ENCODE measurements around the gene CCDC138.

CCDC138 gene

DNA sequence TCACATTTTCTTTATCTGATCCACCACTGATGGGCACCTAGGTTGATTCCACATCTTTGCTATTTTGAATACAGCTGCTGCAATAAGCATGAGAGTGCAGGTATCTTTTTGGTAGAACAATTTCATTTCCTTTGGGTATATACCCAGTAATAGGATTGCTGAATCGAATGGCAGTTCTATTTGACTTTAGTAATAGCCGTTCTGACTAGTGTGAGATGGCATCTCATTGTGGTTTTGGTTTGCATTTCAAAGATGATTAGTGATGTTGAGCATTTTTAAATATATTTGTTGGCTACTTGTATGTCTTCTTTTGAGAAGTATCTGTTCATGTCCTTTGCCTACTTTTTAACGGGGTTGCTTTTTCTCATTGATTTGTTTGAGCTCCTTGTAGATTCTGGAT is 72.3 kb downstream of the CCDC138 start:
- no peaks in the 10 kb centered on the region for H3K9me3 ChIP-seq (ENCODE audit: low read depth, low read length)
- peaks cover 17% of the 10 kb centered on the region for H3K36me3 ChIP-seq (ENCODE audit: insufficient read depth, low read length)
- no peak overlapping the region for H3K4me3 ChIP-seq
- no peak for TF ChIP-seq FOXP2 (optimal IDR thresholded peaks at IDR 0.05; ENCODE audit: control extremely low read depth, extremely low read length, insufficient read depth)
- no peak for TF ChIP-seq EZH2 (IDR thresholded peaks at IDR 0.05)
- no peak for TF ChIP-seq POLR2AphosphoS5 (IDR thresholded peaks at IDR 0.05; ENCODE audit: borderline replicate concordance, low read depth, low read length)
- no peak for DNase-seq (ENCODE audit: low read depth, low spot score)
- H3K27ac ChIP-seq, result no peak overlapping the region
- H3K9ac ChIP-seq (ENCODE audit: insufficient read length), result no peak overlapping the region

DNA sequence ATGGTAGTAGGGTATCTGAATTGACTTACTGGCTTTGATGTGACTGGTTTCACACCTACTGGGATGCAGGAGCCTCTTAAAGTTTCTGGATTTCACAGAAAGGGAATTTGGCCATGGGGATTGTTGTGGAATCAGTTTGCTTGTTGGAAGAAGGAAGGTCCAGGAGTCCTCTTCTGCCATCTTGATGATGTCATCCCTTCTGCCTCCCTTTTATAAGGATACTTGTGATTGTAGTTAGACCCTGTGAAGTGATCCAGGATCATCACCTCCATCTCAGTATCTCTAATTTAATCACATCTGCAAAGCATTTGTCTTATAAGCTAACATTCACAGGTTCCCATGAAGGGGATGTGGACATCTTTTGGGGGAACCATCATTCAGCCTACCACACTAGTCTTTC is 79.5 kb downstream of the CCDC138 start:
- peaks cover 54% of the 10 kb centered on the region for H3K36me3 ChIP-seq (ENCODE audit: insufficient read depth, low read length)

DNA sequence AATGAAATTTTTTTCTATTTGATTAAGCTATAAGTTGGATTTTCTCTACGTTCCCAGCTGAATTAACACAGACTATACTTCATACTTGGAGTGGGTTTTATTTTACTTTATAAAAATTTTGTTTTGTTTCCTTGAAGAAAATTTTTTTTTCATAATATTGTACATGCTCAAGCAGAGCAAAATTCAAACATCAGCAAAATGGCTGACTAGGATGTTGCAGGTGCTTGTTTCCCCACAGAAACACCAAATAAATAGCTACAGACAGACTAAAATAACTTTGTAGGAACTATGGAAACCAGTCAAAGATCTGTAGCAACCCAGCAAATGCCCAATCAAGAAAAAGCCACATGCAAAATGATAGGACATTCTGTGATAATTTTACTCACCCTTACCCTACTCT is 82.3 kb downstream of the CCDC138 start:
- DNase-seq (ENCODE audit: low read depth, low spot score), result no peak
- 0 out of 2 replicates have a peak, but pooled peaks cover 3% of the 10 kb centered on the region for H3K9me3 ChIP-seq (ENCODE audit: low read depth, low read length)
- H3K9ac ChIP-seq (ENCODE audit: insufficient read length), result no peak overlapping the region
- no peak for TF ChIP-seq FOXP2 (optimal IDR thresholded peaks at IDR 0.05; ENCODE audit: control extremely low read depth, extremely low read length, insufficient read depth)
- no peak for TF ChIP-seq EZH2 (IDR thresholded peaks at IDR 0.05)
- no peak for TF ChIP-seq POLR2AphosphoS5 (IDR thresholded peaks at IDR 0.05; ENCODE audit: borderline replicate concordance, low read depth, low read length)
- H3K4me3 ChIP-seq, result no peak overlapping the region
- peaks cover 56% of the 10 kb centered on the region for H3K36me3 ChIP-seq (ENCODE audit: insufficient read depth, low read length)
- no peak overlapping the region for H3K27ac ChIP-seq

More for the DNA sequence above, 79.5 kb downstream of the CCDC138 start:
- Histone ChIP-seq H3K9me3 (ENCODE audit: low read depth, low read length) (0 out of 2 replicates have a peak, but pooled peaks cover 3% of the 10 kb centered on the region), H3K4me3 (no peak overlapping the region), H3K27ac (no peak overlapping the region), H3K9ac (ENCODE audit: insufficient read length) (no peak overlapping the region)
- no peak for DNase-seq (ENCODE audit: low read depth, low spot score)
- no peak for TF ChIP-seq FOXP2 (optimal IDR thresholded peaks at IDR 0.05; ENCODE audit: control extremely low read depth, extremely low read length, insufficient read depth)
- no peak for TF ChIP-seq EZH2 (IDR thresholded peaks at IDR 0.05)
- no peak for TF ChIP-seq POLR2AphosphoS5 (IDR thresholded peaks at IDR 0.05; ENCODE audit: borderline replicate concordance, low read depth, low read length)

DNA sequence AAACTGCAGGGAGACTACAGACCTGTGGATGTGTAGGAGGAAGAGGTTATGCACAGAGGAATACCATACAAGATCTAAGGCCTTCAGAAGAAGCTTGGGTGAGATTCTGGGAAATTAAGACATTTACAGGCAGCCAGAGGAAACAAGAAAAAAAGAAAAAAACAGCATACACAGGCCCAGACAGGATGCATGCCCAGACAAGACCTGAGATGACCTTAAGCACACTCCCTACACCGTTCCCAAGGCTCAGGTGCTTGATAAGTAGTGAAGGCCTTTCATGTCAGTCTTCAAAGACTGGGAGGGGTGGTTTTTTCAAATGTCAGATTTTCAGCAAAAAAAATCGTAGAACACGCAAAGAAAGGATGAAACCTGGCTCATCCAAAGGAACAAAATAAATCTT is 83.0 kb downstream of the CCDC138 start:
- peaks cover 56% of the 10 kb centered on the region for H3K36me3 ChIP-seq (ENCODE audit: insufficient read depth, low read length)
- 0 out of 2 replicates have a peak, but pooled peaks cover 3% of the 10 kb centered on the region for H3K9me3 ChIP-seq (ENCODE audit: low read depth, low read length)
- H3K27ac ChIP-seq, result no peak overlapping the region
- DNase-seq (ENCODE audit: low read depth, low spot score), result no peak
- TF ChIP-seq FOXP2 (optimal IDR thresholded peaks at IDR 0.05; ENCODE audit: control extremely low read depth, extremely low read length, insufficient read depth), result no peak
- TF ChIP-seq POLR2AphosphoS5 (IDR thresholded peaks at IDR 0.05; ENCODE audit: borderline replicate concordance, low read depth, low read length), result no peak
- TF ChIP-seq EZH2 (IDR thresholded peaks at IDR 0.05), result no peak
- no peak overlapping the region for H3K4me3 ChIP-seq
- no peak overlapping the region for H3K9ac ChIP-seq (ENCODE audit: insufficient read length)

DNA sequence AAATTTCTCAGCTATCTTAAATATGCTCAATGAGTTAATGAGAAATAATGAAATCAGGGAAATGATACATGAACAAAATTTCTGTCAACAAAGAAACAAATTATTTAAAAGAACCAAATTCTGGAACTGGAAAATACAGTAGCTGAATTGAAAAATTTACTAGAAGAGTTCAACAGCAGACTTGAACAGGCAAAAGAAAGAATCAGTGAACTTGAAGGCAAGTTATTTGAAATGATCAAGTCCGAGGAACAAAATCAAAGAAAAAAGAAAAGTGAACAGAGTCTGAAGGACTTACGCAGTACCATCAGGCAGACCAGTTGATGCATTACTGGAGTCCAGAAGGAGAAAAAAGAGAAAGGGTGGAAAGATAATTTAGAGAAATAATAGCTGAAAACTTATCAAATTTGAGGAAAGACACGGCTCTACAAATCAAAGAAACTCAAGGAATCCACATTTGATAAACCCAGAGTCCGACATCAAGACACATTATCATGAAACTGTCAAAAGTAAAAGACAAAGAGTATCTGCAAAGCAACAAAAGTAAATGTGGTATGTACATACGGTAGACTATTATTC is 83.6 kb downstream of the CCDC138 start:
- TF ChIP-seq EZH2 (IDR thresholded peaks at IDR 0.05) (no peak), FOXP2 (optimal IDR thresholded peaks at IDR 0.05; ENCODE audit: control extremely low read depth, extremely low read length, insufficient read depth) (no peak), POLR2AphosphoS5 (IDR thresholded peaks at IDR 0.05; ENCODE audit: borderline replicate concordance, low read depth, low read length) (no peak)
- H3K9me3 ChIP-seq (ENCODE audit: low read depth, low read length), result 0 out of 2 replicates have a peak, but pooled peaks cover 3% of the 10 kb centered on the region
- H3K4me3 ChIP-seq, result no peak overlapping the region
- peaks cover 55% of the 10 kb centered on the region for H3K36me3 ChIP-seq (ENCODE audit: insufficient read depth, low read length)
- H3K9ac ChIP-seq (ENCODE audit: insufficient read length), result no peak overlapping the region
- DNase-seq (ENCODE audit: low read depth, low spot score), result no peak
- no peak overlapping the region for H3K27ac ChIP-seq

DNA sequence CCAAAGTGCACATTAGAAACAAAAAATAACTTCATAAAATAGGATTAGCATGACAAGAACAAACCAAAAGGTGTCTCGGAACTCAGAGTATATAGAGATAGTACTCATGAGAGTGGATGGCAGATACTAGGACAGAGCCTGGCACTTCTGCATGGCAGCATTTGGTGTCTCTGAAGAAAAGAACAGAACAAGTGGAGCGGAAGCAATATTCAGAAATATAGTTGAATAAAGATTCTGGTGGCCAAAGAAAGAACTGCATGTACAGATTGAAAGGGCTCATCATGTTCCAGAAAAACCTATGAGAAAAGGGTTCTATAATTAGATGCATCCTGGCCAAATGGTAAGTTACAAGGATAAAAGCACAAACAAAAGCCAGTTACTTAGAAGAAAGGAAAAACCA is 90.9 kb downstream of the CCDC138 start:
- no peak overlapping the region for H3K9ac ChIP-seq (ENCODE audit: insufficient read length)
- H3K36me3 ChIP-seq (ENCODE audit: insufficient read depth, low read length), result peaks cover 28% of the 10 kb centered on the region
- H3K4me3 ChIP-seq, result no peak overlapping the region
- TF ChIP-seq EZH2 (IDR thresholded peaks at IDR 0.05), result no peak
- TF ChIP-seq POLR2AphosphoS5 (IDR thresholded peaks at IDR 0.05; ENCODE audit: borderline replicate concordance, low read depth, low read length), result no peak
- no peak for TF ChIP-seq FOXP2 (optimal IDR thresholded peaks at IDR 0.05; ENCODE audit: control extremely low read depth, extremely low read length, insufficient read depth)
- DNase-seq (ENCODE audit: low read depth, low spot score), result no peak
- no peak overlapping the region for H3K27ac ChIP-seq
- 0 out of 2 replicates have a peak, but pooled peaks cover 3% of the 10 kb centered on the region for H3K9me3 ChIP-seq (ENCODE audit: low read depth, low read length)

DNA sequence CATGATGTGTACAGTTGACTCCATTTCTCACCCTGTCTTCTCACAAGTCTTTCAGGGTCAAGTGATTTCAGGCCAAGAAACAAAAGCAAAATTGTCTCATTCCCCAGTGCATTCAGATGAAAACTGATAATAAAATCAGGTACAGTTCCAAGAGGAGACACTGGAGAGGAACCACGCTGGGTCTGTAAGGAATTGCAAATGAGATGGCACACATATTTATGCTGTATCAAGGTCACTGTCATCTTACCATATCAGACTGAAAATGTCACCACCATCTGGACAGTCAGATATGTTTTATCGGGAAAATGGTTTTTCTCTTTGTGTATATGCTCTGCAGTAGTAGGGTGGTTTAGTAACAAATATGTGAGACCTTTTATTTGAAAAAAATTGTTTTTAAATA is 91.7 kb downstream of the CCDC138 start:
- peaks cover 27% of the 10 kb centered on the region for H3K36me3 ChIP-seq (ENCODE audit: insufficient read depth, low read length)
- H3K27ac ChIP-seq, result no peak overlapping the region
- H3K9me3 ChIP-seq (ENCODE audit: low read depth, low read length), result 0 out of 2 replicates have a peak, but pooled peaks cover 3% of the 10 kb centered on the region
- no peak for TF ChIP-seq FOXP2 (optimal IDR thresholded peaks at IDR 0.05; ENCODE audit: control extremely low read depth, extremely low read length, insufficient read depth)
- TF ChIP-seq EZH2 (IDR thresholded peaks at IDR 0.05), result no peak
- no peak for TF ChIP-seq POLR2AphosphoS5 (IDR thresholded peaks at IDR 0.05; ENCODE audit: borderline replicate concordance, low read depth, low read length)
- no peak overlapping the region for H3K4me3 ChIP-seq
- DNase-seq (ENCODE audit: low read depth, low spot score), result no peak
- no peak overlapping the region for H3K9ac ChIP-seq (ENCODE audit: insufficient read length)

DNA sequence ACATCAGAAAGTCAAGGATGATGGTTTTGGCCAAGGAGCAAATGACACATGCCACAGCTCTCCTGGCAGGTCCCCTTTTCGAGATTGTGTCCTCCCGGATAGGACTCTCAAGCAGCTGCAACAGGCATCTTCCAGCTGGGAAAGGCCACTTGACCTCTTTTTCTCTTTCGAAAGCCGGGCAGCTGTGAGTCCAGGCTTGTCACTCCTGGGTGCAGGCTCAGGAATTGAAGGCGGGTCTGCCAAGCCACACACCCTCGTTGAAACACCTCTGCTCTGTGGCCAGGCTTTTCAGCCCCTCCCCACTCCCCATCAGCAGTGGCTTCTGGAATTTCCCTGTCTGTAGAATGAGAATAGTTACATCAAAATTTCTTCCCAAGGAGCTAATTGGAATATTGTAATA is 98.0 kb downstream of the CCDC138 start:
- no peak for DNase-seq (ENCODE audit: low read depth, low spot score)
- no peak overlapping the region for H3K27ac ChIP-seq
- no peaks in the 10 kb centered on the region for H3K36me3 ChIP-seq (ENCODE audit: insufficient read depth, low read length)
- H3K9me3 ChIP-seq (ENCODE audit: low read depth, low read length), result no peaks in the 10 kb centered on the region
- no peak overlapping the region for H3K9ac ChIP-seq (ENCODE audit: insufficient read length)
- TF ChIP-seq POLR2AphosphoS5 (IDR thresholded peaks at IDR 0.05; ENCODE audit: borderline replicate concordance, low read depth, low read length) (no peak), EZH2 (IDR thresholded peaks at IDR 0.05) (no peak), FOXP2 (optimal IDR thresholded peaks at IDR 0.05; ENCODE audit: control extremely low read depth, extremely low read length, insufficient read depth) (no peak)
- no peak overlapping the region for H3K4me3 ChIP-seq

DNA sequence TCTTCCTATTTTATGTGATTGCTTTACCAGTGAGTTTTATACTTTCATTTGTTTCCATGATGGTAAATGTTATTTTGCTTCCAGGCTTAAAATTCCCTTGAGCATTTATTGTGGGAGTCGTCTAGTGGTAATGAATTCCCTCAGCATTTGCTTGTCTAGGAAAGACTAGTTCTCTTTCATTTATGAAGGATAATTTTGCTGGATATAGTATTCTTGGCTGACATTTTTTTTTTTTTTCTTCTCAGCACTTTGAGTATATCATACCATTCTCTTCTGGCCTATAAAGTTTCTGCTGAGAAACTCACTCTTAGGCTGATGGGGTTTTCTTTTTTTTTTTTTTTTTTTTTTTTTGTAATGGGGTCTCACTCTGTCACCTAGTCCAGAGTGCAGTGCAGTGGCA is 103.3 kb downstream of the CCDC138 start:
- no peak overlapping the region for H3K27ac ChIP-seq
- no peaks in the 10 kb centered on the region for H3K36me3 ChIP-seq (ENCODE audit: insufficient read depth, low read length)
- no peak overlapping the region for H3K4me3 ChIP-seq
- DNase-seq (ENCODE audit: low read depth, low spot score), result no peak
- H3K9me3 ChIP-seq (ENCODE audit: low read depth, low read length), result no peaks in the 10 kb centered on the region
- H3K9ac ChIP-seq (ENCODE audit: insufficient read length), result no peak overlapping the region
- TF ChIP-seq POLR2AphosphoS5 (IDR thresholded peaks at IDR 0.05; ENCODE audit: borderline replicate concordance, low read depth, low read length) (no peak), EZH2 (IDR thresholded peaks at IDR 0.05) (no peak), FOXP2 (optimal IDR thresholded peaks at IDR 0.05; ENCODE audit: control extremely low read depth, extremely low read length, insufficient read depth) (no peak)

Measured in SK-N-MC (cell line).